Fibroblast of skin of scalp (primary cell): ENCODE results near the gene CCDC167. TPM values are rescaled to one million over a fixed set of nuclear protein-coding genes. Genes with fewer than 3 reads are reported as not detected.
A peak's percentile ranks its signal among the peaks of the same experiment; 100 is the strongest.

ENCODE experiments used
- DNase-seq: peaks from one replicate; pipeline ENCODE4 v3.0.0-alpha.2; 2013
- polyA plus RNA-seq, 2 experiments: library from polyadenylated mRNA; unstranded; fragments of 120-200 nt; gene quantifications; one replicate each; pipeline ENCODE4 v1.2.1, GENCODE V29; 2013; ENCODE audit not compliant: insufficient read length in 2 of 2

The CCDC167 gene
- 40.9 TPM for polyA plus RNA-seq (2013, experiment 1 of 2; ENCODE audit: insufficient read length)
- polyA plus RNA-seq (2013, experiment 2 of 2; ENCODE audit: insufficient read length): 38.4 TPM

- DNase-seq: peak; percentile 98
These were observed at the start of gene CCDC167 for GRCh38 chr6:37499433-37500293. CCDC167 (minus strand) TSS chr6:37499893; CDS start chr6:37499863, 30 bp downstream.

GRCh38 chr6:37549154-37549553 lies 49.5 kb upstream of the CCDC167 start:
- DNase-seq: no peak

- no peak for DNase-seq
These were observed 48.5 kb upstream of the CCDC167 start for GRCh38 chr6:37548067-37548674.

GRCh38 chr6:37547564-37548061 lies 47.9 kb upstream of the CCDC167 start:
- peak; percentile 65 for DNase-seq

- DNase-seq: no peak
These were observed 46.6 kb upstream of the CCDC167 start for GRCh38 chr6:37546141-37546871.

- no peak for DNase-seq
These were observed 44.8 kb upstream of the CCDC167 start for GRCh38 chr6:37544530-37544929.

GRCh38 chr6:37543361-37543760 lies 43.7 kb upstream of the CCDC167 start:
- DNase-seq: no peak

- no peak for DNase-seq
These were observed 41.7 kb upstream of the CCDC167 start for GRCh38 chr6:37541346-37541745.

- no peak for DNase-seq
These were observed 40.7 kb upstream of the CCDC167 start for GRCh38 chr6:37540390-37540789.

GRCh38 chr6:37540029-37540352 lies 40.3 kb upstream of the CCDC167 start:
- DNase-seq: no peak

- no peak for DNase-seq
These were observed 39.7 kb upstream of the CCDC167 start for GRCh38 chr6:37539171-37540028.

- no peak for DNase-seq
These were observed 38.4 kb upstream of the CCDC167 start for GRCh38 chr6:37538107-37538506.

GRCh38 chr6:37537548-37537947 lies 37.9 kb upstream of the CCDC167 start:
- peak; percentile 36 for DNase-seq

- no peak for DNase-seq
These were observed 36.9 kb upstream of the CCDC167 start for GRCh38 chr6:37536491-37537190.

- no peak for DNase-seq
These were observed 36.2 kb upstream of the CCDC167 start for GRCh38 chr6:37535759-37536490.

GRCh38 chr6:37535428-37535758 lies 35.7 kb upstream of the CCDC167 start:
- DNase-seq: peak; percentile 27

- no peak for DNase-seq
These were observed 35.2 kb upstream of the CCDC167 start for GRCh38 chr6:37534893-37535292.

GRCh38 chr6:37532122-37532521 lies 32.4 kb upstream of the CCDC167 start:
- no peak for DNase-seq

- DNase-seq: peak; percentile 38
These were observed 31.8 kb upstream of the CCDC167 start for GRCh38 chr6:37531437-37532036.

- peak; percentile 87 for DNase-seq
These were observed 31.3 kb upstream of the CCDC167 start for GRCh38 chr6:37531026-37531425.
